OCI-LY1 (cell line): ENCODE measurements around the gene NCAM1.
"Not testable (repeated sequence)": the region's sequence is repeated elsewhere in the genome, so short reads cannot be mapped to it uniquely, and the experiment has no call there.

Experiments used
- H2AFZ ChIP-seq: fragments of 200-600 bp; sonication (generic), shearing (Covaris generic); 2 replicates; pipeline ENCODE4 v1.6.0; 2014; ENCODE audit warnings: antibody characterized with exemption, mild to moderate bottlenecking, low read length
- H3F3A ChIP-seq: fragments of 200-600 bp; sonication (generic), shearing (Covaris generic); 2 replicates; pipeline ENCODE4 v1.6.0; 2014; ENCODE audit warnings: mild to moderate bottlenecking, antibody characterized with exemption, low read length, moderate library complexity; ENCODE audit not compliant: insufficient read depth
- H3K27ac ChIP-seq: fragments of 200-600 bp; sonication (generic); 2 replicates; pipeline ENCODE4 v1.5.1; 2014; ENCODE audit warnings: low read length, mixed run types, mild to moderate bottlenecking, low read depth; ENCODE audit not compliant: poor library complexity, severe bottlenecking
- H3K27me3 ChIP-seq: fragments of 200-600 bp; sonication (generic); 2 replicates; pipeline ENCODE4 v1.6.0; 2014; ENCODE audit warnings: antibody characterized with exemption, mild to moderate bottlenecking, low read length, moderate library complexity; ENCODE audit not compliant: insufficient read depth
- H3K36me3 ChIP-seq: fragments of 200-600 bp; sonication (generic); 2 replicates; pipeline ENCODE4 v1.6.1; 2014; ENCODE audit warnings: mild to moderate bottlenecking, antibody characterized with exemption, low read length, moderate library complexity, mixed read lengths; ENCODE audit not compliant: insufficient read depth
- H3K4me1 ChIP-seq: fragments of 200-600 bp; sonication (generic); 2 replicates; pipeline ENCODE4 v1.5.1; 2014; ENCODE audit warnings: mild to moderate bottlenecking, low read length, moderate library complexity; ENCODE audit not compliant: insufficient read depth, severe bottlenecking
- H3K4me2 ChIP-seq: fragments of 200-600 bp; sonication (generic), shearing (Covaris generic); 2 replicates; pipeline ENCODE4 v1.6.1; 2014; ENCODE audit warnings: low read length
- H3K4me3 ChIP-seq: fragments of 200-600 bp; sonication (generic); 2 replicates; pipeline ENCODE4 v1.5.1; 2014; ENCODE audit warnings: low read length, low read depth, mild to moderate bottlenecking, mixed read lengths; ENCODE audit not compliant: poor library complexity, severe bottlenecking
- H3K79me2 ChIP-seq: fragments of 200-600 bp; shearing (Covaris generic); 2 replicates; pipeline ENCODE4 v1.6.1; 2016; ENCODE audit warnings: mixed run types, low read length, mixed read lengths; ENCODE audit not compliant: insufficient read depth
- H3K9ac ChIP-seq: fragments of 200-600 bp; sonication (generic), shearing (Covaris generic); 2 replicates; pipeline ENCODE4 v1.6.1; 2014; ENCODE audit warnings: mild to moderate bottlenecking, low read length, mixed read lengths
- H3K9me2 ChIP-seq: fragments of 200-600 bp; sonication (generic), shearing (Covaris generic); 2 replicates; pipeline ENCODE4 v1.6.1; 2014; ENCODE audit warnings: low read depth, mild to moderate bottlenecking, low read length, mixed read lengths
- H3K9me3 ChIP-seq: fragments of 200-600 bp; shearing (Covaris generic); 2 replicates; pipeline ENCODE4 v1.6.1; 2014; ENCODE audit warnings: low read length, mixed read lengths
- H4K20me1 ChIP-seq: fragments of 200-600 bp; sonication (generic), shearing (Covaris generic); 2 replicates; pipeline ENCODE4 v1.6.0; 2016; ENCODE audit warnings: mild to moderate bottlenecking, low read length; ENCODE audit not compliant: insufficient read depth
- CTCF ChIP-seq: fragments of 200-600 bp; sonication (generic), shearing (Covaris generic); IDR thresholded peaks from 2 replicates; pipeline ENCODE4 v1.5.1; 2017; ENCODE audit warnings: mild to moderate bottlenecking, antibody characterized with exemption, low read length, moderate library complexity, mixed read lengths
- EZH2 ChIP-seq: fragments of 200-600 bp; sonication (generic), shearing (Covaris generic); IDR thresholded peaks from 2 replicates; pipeline ENCODE4 v1.8.0; 2017; ENCODE audit warnings: borderline replicate concordance, mixed run types, mild to moderate bottlenecking, antibody characterized with exemption, low read length, moderate library complexity, mixed read lengths

The NCAM1 gene

GRCh38 chr11:112961146-112961668, at the start of gene NCAM1:
NCAM1 (plus strand) TSS chr11:112961420.
- H3K4me3 ChIP-seq, result no peak within 1 kb of the TSS
- H3K4me2 ChIP-seq, result no peak within 1 kb of the TSS
- no peaks in the 10 kb centered on the region for H3K4me1 ChIP-seq
- H3K9me3 ChIP-seq, result no peaks in the 10 kb centered on the region
- no peaks in the 10 kb centered on the region for H3K79me2 ChIP-seq
- no peak for TF ChIP-seq EZH2
- no peak for TF ChIP-seq CTCF
- no peak within 1 kb of the TSS for H3K27ac ChIP-seq
- no peak within 1 kb of the TSS for H2AFZ ChIP-seq
- H3K9ac ChIP-seq, result no peak within 1 kb of the TSS
- H3K36me3 ChIP-seq, result no peaks in the 10 kb centered on the region
- no peaks in the 10 kb centered on the region for H3K27me3 ChIP-seq
- H3K9me2 ChIP-seq, result no peaks in the 10 kb centered on the region
- no peaks in the 10 kb centered on the region for H3F3A ChIP-seq
- no peaks in the 10 kb centered on the region for H4K20me1 ChIP-seq

GRCh38 chr11:112922606-112923005, 38.6 kb upstream of the NCAM1 start:
- Histone ChIP-seq H3F3A (no peaks in the 10 kb centered on the region), H3K4me1 (no peaks in the 10 kb centered on the region), H3K27me3 (no peaks in the 10 kb centered on the region), H3K4me3 (no peak overlapping the region), H3K9ac (no peak overlapping the region), H3K27ac (no peak overlapping the region), H4K20me1 (no peaks in the 10 kb centered on the region), H3K9me3 (no peaks in the 10 kb centered on the region), H3K79me2 (no peaks in the 10 kb centered on the region), H2AFZ (no peak overlapping the region), H3K4me2 (no peak overlapping the region), H3K36me3 (no peaks in the 10 kb centered on the region), H3K9me2 (no peaks in the 10 kb centered on the region)
- TF ChIP-seq EZH2, result no peak
- TF ChIP-seq CTCF, result no peak

- not testable (repeated sequence) for H3K4me3 ChIP-seq, H3K9ac ChIP-seq, H3F3A ChIP-seq, H3K9me3 ChIP-seq, H4K20me1 ChIP-seq, H2AFZ ChIP-seq, H3K27me3 ChIP-seq, H3K4me1 ChIP-seq, H3K79me2 ChIP-seq, H3K4me2 ChIP-seq, H3K36me3 ChIP-seq, H3K27ac ChIP-seq, H3K9me2 ChIP-seq
Measured at GRCh38 chr11:112924836-112925235, 36.4 kb upstream of the NCAM1 start.

- no peaks in the 10 kb centered on the region for H4K20me1 ChIP-seq
- no peak overlapping the region for H2AFZ ChIP-seq
- H3K27me3 ChIP-seq, result no peaks in the 10 kb centered on the region; the same call in 1 of the 2 replicates
- no peak overlapping the region for H3K9ac ChIP-seq
- H3F3A ChIP-seq, result no peaks in the 10 kb centered on the region
- TF ChIP-seq CTCF, result no peak
- TF ChIP-seq EZH2, result no peak
- no peaks in the 10 kb centered on the region for H3K4me1 ChIP-seq
- no peaks in the 10 kb centered on the region for H3K79me2 ChIP-seq
- H3K36me3 ChIP-seq, result no peaks in the 10 kb centered on the region
- H3K27ac ChIP-seq, result no peak overlapping the region
- no peaks in the 10 kb centered on the region for H3K9me2 ChIP-seq
- H3K4me3 ChIP-seq, result no peak overlapping the region
- H3K4me2 ChIP-seq, result no peak overlapping the region
- H3K9me3 ChIP-seq, result no peaks in the 10 kb centered on the region
Measured at GRCh38 chr11:112925516-112926310, 35.5 kb upstream of the NCAM1 start.
